ENCODE results near the gene APOBEC4. TPM values are rescaled to one million over a fixed set of nuclear protein-coding genes. Genes with fewer than 3 reads are reported as not detected.

Gene APOBEC4
- total RNA-seq, 2 experiments from 2014 or later = not detected

- DNase-seq (no peak), ATAC-seq (no peak)
- CTCF ChIA-PET = no interaction called here
- Mint-ChIP-seq H3K4me3 (no peak overlapping the region), H3K27ac (no peak overlapping the region), H3K36me3 (ENCODE audit: low read depth) (no peaks in the 10 kb centered on the region), H3K4me1 (ENCODE audit: low read depth) (peaks cover 12% of the 10 kb centered on the region), H3K9me3 (no peaks in the 10 kb centered on the region), H3K27me3 (no peaks in the 10 kb centered on the region)
- TF ChIP-seq CTCF (IDR thresholded peaks at IDR 0.05) = no peak
- POLR2A ChIA-PET = no interaction called here
- intact Hi-C loops (cut with micrococcal nuclease) = no loop called here
These were observed 47.2 kb downstream of the APOBEC4 start for GRCh38 chr1:183605904-183606303.

- no peak overlapping the region for H3K27ac Mint-ChIP-seq
- no peak for ATAC-seq
- intact Hi-C loops (cut with micrococcal nuclease) = no loop called here
- TF ChIP-seq CTCF (IDR thresholded peaks at IDR 0.05) = no peak
- no peak for DNase-seq
- H3K36me3 Mint-ChIP-seq (ENCODE audit: low read depth) = no peaks in the 10 kb centered on the region
- H3K27me3 Mint-ChIP-seq = no peaks in the 10 kb centered on the region
- peaks cover 10% of the 10 kb centered on the region for H3K4me1 Mint-ChIP-seq (ENCODE audit: low read depth)
- ChIA-PET CTCF (interaction anchor here (2.0 kb wide), 1 partner anchor 13 kb away, joined by 4 read pairs; no protein-coding TSS in a partner anchor), POLR2A (interaction anchor here (1.1 kb wide), 1 partner anchor 38 kb away, joined by 4 read pairs; no protein-coding TSS in a partner anchor)
- no peaks in the 10 kb centered on the region for H3K9me3 Mint-ChIP-seq
- H3K4me3 Mint-ChIP-seq = no peak overlapping the region
These were observed 48.3 kb downstream of the APOBEC4 start for GRCh38 chr1:183604815-183605214.

- CTCF ChIA-PET = interaction anchor here (2.0 kb wide), 1 partner anchor 12 kb away, joined by 4 read pairs; no protein-coding TSS in a partner anchor
- no peak overlapping the region for H3K4me3 Mint-ChIP-seq
- peak overlapping the region; percentile 45 for H3K27ac Mint-ChIP-seq
- peaks cover 8% of the 10 kb centered on the region for H3K4me1 Mint-ChIP-seq (ENCODE audit: low read depth)
- ATAC-seq (no peak), DNase-seq (no peak)
- H3K9me3 Mint-ChIP-seq = no peaks in the 10 kb centered on the region
- H3K36me3 Mint-ChIP-seq (ENCODE audit: low read depth) = no peaks in the 10 kb centered on the region
- intact Hi-C loops (cut with micrococcal nuclease) = no loop called here
- POLR2A ChIA-PET = interaction anchor here (1.1 to 1.4 kb wide), 2 partner anchors 14 to 38 kb away, joined by 3 to 4 read pairs; partner anchors contain the start of gene NCF2
- H3K27me3 Mint-ChIP-seq = no peaks in the 10 kb centered on the region
- no peak for TF ChIP-seq CTCF (IDR thresholded peaks at IDR 0.05)
These were observed 48.9 kb downstream of the APOBEC4 start for GRCh38 chr1:183604038-183604808.

GRCh38 chr1:183602510-183602909, 50.6 kb downstream of the APOBEC4 start:
- no peak overlapping the region for H3K27ac Mint-ChIP-seq
- no peaks in the 10 kb centered on the region for H3K27me3 Mint-ChIP-seq
- no peak for DNase-seq
- no peaks in the 10 kb centered on the region for H3K9me3 Mint-ChIP-seq
- CTCF ChIA-PET = interaction anchor here (1.0 kb wide), 1 partner anchor 31 kb away, joined by 4 read pairs; no protein-coding TSS in a partner anchor
- no peak for TF ChIP-seq CTCF (IDR thresholded peaks at IDR 0.05)
- peaks cover 12% of the 10 kb centered on the region for H3K4me1 Mint-ChIP-seq (ENCODE audit: low read depth)
- no peak overlapping the region for H3K4me3 Mint-ChIP-seq
- POLR2A ChIA-PET = interaction anchor here (1.4 kb wide), 1 partner anchor 12 kb away, joined by 3 read pairs; the partner anchor contains the start of gene NCF2
- intact Hi-C loops (cut with micrococcal nuclease) = no loop called here
- H3K36me3 Mint-ChIP-seq (ENCODE audit: low read depth) = no peaks in the 10 kb centered on the region
- no peak for ATAC-seq

DNA sequence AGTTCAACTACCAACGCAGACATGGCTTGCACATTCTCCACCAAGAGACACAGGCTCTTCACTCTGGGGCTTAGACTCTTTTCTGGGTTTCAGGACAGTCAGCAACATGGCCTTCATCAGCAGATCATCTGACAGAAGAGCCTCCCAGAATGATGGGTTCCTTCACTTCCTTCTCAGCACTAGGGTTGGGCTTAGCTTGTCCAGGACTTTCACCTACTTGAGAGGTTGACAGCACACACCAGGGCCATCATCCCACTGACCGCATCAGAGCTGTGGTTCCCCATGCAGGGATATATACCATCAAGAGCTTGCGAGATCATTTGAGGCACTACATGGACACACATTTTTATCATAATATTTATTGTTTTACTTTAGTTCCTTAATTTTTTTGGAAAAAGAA, 52.5 kb downstream of the APOBEC4 start:
- ATAC-seq (no peak), DNase-seq (no peak)
- POLR2A ChIA-PET = no interaction called here
- peaks cover 12% of the 10 kb centered on the region for H3K4me1 Mint-ChIP-seq (ENCODE audit: low read depth)
- TF ChIP-seq CTCF (IDR thresholded peaks at IDR 0.05) = no peak
- CTCF ChIA-PET = interaction anchor here (1.0 kb wide), 1 partner anchor 22 kb away, joined by 3 read pairs; no protein-coding TSS in a partner anchor
- no peaks in the 10 kb centered on the region for H3K36me3 Mint-ChIP-seq (ENCODE audit: low read depth)
- H3K27me3 Mint-ChIP-seq = no peaks in the 10 kb centered on the region
- H3K27ac Mint-ChIP-seq = no peak overlapping the region
- intact Hi-C loops (cut with micrococcal nuclease) = no loop called here
- H3K9me3 Mint-ChIP-seq = no peaks in the 10 kb centered on the region
- no peak overlapping the region for H3K4me3 Mint-ChIP-seq
